NK-92 treated with Interleukin-12 subunit alpha and Interleukin-12 subunit beta, amount 100 ng/mL, for 24 hours (cell line): Measurements from ENCODE around the gene TAT.
"Not testable (repeated sequence)": the region's sequence is repeated elsewhere in the genome, so short reads cannot be mapped to it uniquely, and the experiment has no call there.

Experiments used
- DNase-seq: peaks from one replicate; lab custom pipeline; 2025; lab: John Stamatoyannopoulos, UW

Gene TAT

DNA sequence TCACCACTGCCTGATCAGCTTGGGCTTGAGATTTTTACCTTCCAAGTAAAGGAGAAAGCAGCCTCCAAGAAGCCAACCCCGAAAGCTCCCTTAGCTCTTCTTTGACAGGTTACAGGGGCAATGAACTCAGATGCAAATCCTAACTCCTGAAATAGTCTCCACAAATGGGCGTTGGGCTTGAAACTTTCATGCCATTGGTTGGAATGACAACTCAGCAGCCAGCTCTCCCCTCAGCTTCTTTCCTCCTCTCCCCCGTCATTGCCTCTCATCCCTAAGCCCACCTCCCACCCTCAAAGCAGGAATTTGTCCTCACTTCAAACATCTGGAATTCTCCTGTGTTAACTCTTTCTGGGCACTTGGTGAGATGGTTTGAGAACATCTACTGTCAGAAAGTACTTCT lies at the start of gene TAT:
Gene TAT, minus strand, starts transcription at position 122 of the 400 bp plus-strand sequence. CDS start 677 bp downstream, outside the sequence.
- no peak for DNase-seq

DNA sequence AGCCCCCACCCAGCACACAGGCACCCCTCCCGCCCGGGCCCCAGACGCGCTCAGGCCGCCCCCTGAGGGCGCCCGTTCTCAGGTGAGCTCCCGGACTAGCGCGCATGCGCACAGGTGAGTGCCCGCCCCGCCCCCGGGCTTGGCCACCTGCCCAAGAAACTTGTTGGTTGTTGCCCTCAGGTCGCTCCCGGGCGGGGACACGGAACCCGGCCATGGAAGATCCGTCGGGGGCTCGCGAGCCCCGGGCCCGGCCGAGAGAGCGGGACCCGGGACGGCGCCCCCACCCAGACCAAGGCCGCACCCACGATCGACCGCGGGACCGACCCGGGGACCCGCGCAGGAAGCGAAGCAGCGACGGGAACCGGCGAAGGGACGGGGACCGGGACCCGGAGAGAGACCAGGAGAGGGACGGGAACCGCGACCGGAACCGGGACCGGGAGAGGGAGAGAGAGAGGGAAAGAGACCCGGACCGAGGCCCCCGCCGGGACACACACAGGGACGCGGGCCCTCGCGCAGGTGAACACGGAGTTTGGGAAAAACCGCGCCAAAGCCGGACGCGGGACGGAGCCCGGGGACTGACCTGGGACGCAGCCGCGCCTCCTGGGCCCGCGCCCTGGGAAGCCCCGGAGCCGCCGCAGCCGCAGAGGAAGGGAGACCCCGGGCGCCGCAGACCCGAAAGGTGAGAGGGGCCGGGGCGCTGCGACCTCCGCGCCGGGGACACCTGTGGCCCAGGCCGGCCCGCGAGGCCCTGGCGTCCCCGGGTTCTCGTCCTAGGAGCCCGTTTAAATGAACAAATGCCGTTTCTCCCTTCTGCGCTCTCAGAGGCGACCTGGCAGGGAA lies 49.3 kb upstream of the TAT start, which contains the start of gene MARVELD3:
Gene MARVELD3, plus strand, starts transcription at position 167 of the 840 bp plus-strand sequence. Its CDS starts 46 bp downstream, at position 213.
- no peak for DNase-seq

DNA sequence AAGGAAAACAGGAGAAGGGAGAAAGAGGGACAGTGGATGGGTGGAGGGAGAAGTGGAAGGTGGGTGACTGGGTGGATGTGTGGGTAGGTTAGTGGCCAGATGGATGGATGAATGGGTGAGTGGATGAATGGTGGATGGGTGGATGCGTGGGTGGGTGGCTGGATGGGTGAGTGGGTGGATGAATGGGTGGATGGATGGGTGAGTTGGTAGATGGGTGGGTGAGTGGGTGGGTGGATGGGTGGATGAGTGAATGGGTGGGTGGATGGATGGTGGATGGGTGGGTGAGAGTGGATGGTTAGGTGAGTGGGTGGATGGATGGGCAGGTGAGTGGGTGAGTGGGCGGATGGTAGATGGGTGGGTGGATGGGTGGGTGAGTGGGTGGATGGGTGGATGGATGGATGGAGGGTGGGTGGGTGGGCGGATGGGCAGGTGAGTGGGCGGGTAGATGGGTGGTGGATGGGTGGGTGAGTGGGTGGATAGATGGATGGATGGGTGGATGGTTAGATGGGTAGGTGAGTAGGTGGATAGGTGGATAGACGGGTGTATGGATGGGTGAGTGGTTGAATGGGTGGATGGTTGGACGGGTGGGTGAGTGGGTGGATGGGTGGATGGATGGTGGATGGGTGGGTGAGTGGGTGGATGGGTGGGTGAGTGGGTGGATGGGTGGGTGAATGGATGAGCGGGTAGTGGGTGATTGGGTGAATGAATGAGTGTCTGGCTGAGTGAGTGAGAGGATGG lies 48.4 kb upstream of the TAT start:
- DNase-seq: no peak

DNA sequence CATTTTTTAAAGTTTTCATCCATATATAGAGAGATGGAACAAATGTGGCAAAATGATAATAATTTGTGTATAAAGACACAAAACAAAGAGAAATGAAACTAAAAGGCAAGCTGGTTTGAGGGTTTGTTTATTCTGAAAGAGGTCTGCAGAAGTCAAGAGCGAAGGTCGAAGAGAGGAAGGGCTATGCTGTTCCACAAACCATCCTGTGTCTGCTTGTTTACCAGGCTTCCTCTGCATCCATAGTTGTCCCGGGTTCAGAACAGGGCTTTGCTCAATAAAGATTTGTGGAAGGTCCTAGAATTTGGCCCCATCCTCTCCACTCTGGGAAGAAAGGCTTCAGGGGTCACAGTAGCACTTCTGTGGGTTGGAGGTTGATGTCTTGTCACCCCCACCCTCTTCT lies 46.7 kb upstream of the TAT start:
- no peak for DNase-seq

DNA sequence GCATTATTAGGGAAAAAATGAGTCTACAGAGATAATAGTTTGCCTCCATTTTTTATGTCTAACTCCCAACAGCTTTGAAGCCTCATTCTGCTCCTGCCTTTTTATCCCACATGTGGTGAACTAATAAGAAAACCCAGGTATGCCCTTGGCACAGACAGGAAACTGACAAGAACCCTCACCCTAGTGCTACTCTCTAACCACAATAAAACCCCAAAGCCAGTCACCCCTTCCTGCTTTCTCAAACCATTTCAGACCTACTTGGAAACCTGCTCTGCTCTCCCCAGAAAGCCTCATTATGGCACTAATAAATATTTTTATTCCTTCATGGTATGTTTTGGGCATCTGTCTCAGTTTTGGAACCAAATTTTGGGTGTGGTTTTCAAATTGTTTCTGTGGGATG lies 45.2 kb upstream of the TAT start:
- DNase-seq: no peak

DNA sequence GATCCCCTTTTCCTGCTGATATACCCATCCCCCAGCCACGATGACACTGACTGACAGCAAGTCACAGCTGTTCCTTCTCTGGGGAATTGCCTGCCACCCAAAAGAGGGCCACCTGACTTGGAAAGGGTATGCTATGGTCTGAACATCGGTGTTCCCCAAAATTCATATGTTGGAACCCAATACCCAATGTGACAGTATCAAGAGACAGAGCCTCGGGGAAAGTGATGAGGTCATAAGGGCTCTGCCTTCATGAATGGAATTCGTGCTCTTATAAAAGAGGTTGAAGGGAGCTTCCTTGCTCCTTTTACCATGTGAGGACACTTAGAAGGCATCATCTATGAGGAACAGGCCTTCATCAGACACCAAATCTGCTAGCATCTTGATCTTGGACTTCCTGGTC lies 41.5 kb upstream of the TAT start:
- no peak for DNase-seq

DNA sequence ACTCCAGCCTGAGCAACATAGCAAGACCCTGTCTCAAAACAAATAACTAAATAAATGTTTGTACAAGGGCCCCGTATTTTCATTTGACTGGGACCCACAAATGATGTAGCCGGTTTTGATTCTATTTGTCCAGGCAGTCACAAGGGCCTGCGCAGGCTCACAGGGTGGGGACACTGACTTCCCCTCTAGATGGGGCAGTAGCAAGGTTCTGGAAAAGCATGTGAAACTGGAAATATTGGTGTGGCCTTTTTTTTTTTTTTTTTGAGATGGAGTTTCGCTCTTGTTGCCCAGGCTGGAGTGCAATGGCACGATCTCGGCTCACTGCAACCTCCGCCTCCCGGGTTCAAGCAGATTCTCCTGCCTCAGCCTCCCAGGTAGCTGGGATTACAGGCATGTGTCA lies 38.1 kb upstream of the TAT start:
- not testable (repeated sequence) for DNase-seq

DNA sequence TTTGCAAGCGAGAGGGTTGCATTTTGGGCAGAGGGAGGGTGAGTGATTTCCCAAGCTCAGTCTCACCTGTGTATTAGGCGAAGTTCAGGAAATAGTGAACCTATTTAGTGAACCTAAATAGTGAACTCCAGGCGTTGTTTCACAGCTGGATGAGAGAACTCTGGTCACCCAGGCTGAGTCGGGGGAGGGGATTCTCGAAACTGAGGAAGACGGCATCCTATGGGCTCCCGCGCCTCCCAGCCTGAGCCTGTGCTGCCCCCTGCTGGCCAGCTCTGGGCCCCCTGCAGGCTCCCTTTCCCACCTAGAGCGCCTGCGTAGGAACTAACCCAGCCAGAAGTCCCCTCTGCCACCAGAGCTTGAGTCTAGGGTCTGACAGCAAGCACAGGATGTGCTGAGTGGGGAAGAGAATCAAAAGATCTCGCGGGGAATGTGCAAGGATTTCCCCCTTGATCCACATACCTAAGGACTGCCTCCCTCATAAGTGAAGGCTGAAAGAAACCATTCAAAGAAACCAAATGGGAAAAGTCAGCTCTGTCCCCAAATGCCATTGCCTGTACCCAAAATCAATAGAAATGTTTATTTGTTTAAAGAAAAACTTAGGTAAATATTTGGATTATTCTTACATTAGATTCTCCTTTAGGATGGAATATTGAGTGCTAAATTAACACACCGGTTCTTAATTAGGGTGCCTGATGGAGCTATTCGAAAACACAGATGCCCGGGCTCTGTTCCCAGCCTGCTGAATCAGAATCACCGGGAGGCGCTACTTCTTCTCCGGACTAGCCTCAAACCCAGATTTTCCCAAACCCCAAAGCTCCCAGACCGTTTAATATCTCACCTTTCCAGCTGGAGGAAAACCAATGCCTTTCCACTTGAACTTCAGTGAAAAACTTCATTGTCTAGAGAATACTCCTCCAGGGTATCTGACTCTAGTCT lies 34.3 kb upstream of the TAT start:
- peak; percentile 44 for DNase-seq

DNA sequence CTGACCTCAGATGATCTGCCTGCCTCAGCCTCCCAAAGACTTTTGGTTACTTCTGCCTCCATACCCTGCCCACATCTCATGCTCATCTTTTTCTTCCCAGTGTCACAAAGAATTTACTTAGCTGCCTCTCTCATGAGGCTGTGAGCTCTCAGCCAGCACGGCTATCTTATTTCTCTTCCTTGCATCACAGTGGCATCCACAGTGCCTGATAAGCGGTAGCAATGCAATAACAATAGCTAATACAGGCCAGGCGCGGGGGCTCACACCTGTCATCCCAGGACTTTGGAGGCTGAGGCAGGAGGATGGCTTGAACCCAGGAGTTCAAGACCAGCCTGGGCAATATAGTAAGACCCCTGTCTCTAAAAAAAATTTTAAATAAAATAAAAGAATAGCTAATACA lies 33.6 kb upstream of the TAT start:
- DNase-seq: no peak

DNA sequence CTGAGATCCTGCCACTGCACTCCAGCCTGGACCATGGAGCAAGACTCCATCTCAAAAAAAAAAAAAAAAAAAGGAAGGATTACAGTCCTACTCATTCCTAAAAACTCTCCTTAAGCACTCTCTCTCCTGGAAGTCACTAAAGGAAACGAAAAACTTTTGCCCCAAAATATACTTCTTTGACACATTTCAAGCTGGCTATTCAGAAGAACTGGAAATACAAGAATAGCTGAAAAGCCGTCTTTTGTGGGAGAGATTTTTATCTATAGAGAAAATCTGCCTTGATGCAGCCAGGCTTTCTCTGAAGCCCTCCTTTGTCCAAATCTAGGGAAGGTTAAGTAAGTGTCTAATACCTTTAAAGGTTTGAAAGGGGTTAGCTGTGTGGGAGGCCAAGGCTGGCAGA lies 32.2 kb upstream of the TAT start:
- DNase-seq: no peak

DNA sequence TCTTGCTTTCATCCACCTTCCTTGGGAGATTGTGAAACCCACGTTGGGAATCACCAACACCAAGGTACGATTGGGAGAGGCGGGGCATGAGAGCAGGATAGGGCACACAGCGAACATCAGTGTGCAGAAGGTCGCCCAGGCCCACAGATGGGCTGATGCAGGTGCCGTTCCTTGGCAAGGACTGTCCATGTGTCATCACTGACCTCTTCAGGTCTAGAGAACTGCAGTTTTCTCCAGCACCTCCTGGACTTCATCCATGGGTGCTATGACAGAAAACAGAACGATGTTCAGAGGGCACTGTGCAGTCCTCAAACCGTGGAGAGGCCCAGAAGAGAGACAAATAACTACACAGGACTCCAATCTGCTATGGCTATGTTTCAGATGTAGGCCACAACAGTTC lies 23.9 kb upstream of the TAT start:
- no peak for DNase-seq

DNA sequence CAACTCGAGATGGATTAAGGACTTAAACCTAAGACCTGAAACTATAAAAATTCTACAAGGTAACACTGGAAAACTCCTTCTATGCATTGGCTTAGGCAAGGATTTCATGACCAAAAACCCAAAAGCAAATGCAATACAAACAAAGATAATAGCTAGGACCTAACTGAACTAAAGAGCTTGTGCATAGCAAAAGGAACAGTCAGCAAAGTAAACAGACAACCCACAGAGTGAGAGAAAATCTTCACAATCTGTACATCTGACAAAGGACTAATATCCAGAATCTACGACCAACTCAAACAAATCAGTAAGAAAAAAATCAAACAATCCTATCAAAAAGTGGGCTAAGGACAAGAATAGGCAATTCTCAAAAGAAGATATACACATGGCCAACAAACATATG lies 21.5 kb upstream of the TAT start:
- DNase-seq: not testable (repeated sequence)

DNA sequence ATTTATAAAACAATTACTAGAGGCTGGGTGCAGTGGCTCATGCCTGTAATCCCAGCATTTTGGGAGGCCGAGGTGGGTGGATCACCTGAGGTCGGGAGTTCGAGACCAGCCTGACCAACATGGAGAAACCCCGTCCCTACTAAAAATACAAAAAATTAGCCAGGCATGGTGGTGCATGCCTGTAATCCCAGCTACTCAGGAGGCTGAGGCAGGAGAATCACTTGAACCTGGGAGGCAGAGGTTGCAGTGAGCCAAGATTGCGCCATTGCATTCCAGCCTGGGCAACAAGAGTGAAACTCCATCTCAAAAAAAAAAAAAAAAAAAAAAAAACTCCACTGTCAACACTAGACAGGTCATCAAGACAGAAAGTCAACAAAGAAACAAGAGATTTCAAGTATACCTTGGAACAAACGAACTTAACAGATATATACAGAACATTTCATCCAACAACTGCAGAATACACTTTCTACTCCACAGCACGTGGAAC lies 18.5 kb upstream of the TAT start:
- DNase-seq: not testable (repeated sequence)

DNA sequence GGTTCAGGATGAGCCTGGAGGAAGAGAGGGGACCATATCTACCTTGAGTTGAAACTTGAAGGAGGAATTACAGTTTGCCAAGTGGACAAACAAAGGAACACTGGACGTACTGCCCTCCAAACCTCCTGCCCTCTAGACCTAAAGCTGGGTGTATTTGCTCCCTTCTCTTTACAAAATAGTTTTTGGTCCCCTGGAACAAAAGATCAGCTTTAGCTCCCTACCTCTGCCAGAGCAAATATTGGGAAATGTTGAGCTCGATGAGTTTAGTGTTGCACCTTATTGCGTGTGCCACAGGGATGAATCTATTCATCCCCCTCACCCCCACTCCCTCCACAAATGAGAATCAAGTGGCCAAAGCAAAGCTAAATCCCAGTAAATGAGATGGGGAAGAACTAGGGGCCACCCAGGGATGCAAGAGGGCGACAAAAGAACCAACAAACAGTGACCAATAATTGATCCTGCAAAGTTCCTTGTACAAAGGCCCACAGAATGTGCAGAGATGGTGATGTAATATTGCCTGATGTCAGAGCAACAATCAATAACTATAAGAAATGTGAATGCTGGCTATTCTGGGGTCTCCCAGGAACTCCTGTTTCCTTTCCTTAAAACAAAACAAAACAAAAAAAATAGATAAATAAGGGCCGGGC lies 17.2 kb upstream of the TAT start:
- no peak for DNase-seq

DNA sequence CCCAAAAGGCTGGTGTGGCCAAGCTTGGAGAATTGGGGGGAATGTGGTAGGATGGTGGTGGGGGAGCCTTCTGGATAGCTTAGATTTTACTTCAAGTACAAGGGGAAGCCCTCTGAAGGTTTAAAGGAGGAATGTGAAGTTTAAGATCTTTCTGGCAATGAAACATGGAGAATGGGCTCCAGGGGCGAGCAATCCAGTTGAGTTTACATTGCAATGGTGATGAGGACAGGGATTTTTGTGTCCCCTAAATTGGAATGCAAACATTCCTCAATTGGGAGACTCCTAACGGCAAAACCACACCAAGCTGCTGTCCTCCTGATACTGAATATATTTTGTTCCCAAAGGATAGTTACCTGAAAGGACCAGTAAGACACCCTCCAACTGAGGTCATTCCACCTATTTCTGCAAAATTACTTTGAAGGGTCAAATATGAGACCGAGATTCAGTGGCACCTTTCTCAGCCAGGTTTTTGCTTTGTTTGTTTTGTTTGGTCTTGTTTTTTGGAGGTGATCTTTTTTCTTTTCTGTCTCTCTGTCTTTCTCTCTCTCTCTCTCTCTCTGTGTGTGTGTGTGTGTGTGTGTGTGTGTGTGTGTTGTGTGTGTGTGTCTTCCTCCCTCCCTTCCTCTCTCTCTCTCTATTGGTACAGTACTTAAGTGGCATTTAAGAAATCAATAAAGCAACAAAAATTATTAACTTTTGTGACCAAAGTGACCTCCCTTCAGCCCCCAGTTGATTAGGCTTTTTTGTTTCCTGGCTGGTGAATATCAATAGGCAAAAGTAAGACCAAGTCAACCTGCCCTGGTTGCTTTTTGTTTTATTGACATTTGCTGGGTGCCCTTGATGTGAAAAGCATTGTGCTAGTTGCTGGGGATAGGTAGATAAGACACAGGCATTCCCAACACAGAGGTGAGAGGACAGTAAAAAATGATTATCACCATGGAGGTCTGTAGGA lies 16.4 kb upstream of the TAT start:
- DNase-seq: no peak

DNA sequence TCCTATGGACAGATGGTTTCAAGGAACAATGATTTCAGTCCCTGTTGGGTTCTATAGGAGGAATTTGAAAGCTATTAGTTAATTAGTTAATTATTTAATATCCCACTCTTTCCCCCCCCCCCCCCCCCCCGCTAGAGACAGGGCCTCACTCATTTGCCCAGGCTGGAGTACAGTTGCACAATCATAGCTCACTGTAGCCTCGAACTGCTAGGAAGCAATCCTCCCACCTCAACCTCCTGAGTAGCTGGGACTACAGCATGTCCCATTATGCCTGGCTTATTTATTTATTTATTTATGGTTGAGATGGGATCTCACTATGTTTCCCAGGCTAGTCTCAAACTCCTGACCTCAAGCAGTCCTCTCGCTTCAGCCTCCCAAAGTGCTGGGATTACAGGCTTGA lies 15.0 kb upstream of the TAT start:
- DNase-seq: no peak

DNA sequence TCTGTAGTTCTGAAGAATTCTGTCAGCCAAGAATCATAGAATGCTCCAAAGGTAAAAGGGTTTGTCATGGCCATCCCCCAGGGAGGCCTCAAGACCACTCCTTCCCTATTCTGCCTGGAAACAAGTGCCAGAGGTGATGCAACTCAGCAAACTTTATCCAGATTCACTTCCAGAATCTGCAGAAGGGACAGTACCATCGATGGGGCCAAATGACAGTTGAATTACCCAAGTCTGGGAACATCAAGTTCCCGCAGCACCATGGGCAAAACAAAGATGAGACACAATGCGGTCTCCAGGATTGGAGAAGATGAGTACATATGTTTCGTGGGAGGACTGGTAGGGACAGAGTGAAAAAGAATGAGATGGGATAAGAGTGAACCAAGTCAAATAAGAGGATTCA lies 13.7 kb upstream of the TAT start:
- DNase-seq: no peak

DNA sequence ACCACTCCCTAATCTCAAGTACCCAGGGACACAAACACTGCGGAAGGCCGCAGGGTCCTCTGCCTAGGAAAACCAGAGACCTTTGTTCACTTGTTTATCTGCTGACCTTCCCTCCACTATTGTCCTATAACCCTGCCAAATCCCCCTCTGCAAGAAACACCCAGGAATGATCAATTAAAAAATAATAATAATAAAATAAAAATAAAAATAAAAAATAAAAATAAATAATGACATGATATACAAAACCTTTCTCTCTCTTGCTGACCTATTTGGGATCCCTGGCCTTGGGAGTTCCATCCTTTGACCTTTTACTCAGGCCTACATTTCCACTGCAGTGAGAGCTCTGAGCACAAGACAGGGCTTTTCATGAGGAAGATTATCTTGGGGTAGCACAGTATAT lies 13.2 kb upstream of the TAT start:
- DNase-seq: not testable (repeated sequence)

DNA sequence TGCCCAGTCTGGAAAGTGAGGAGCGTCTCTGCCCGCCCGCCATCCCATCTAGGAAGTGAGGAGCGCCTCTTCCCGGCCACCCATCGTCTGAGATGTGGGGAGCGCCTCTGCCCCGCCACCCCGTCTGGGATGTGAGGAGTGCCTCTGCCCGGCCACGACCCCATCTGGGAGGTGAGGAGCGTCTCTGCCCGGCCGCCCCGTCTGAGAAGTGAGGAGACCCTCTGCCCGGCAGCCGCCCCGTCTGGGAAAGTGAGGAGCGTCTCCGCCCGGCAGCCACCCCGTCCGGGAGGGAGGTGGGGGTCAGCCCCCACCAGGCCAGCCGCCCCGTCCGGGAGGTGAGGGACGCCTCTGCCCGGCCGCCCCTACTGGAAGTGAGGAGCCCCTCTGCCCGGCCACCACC lies 12.4 kb upstream of the TAT start:
- DNase-seq: not testable (repeated sequence)

DNA sequence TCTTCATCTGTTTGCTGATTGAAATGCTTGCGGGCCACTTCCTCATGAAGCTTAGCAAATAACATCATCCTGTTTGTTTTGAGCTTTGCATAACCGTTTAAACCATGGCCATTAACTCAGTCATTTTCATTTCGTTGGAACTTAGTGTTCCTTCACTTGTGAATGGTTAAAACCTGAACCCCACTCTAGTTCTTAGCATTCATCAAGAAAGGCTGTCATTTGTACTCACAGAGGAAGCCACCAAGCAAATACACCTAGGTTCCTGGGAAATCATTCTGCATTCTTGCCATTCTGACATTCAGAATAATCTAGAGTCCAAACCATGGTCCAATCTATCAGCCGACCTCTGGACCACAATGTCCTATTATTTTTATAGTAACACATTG lies 8.4 kb upstream of the TAT start:
- no peak for DNase-seq
